Kidney epithelial cell (primary cell): ENCODE data around the gene HES5. TPM values are rescaled to one million over a fixed set of nuclear protein-coding genes. Genes with fewer than 3 reads are reported as not detected.

Source experiments
- DNase-seq: peaks from one replicate; pipeline ENCODE4 v3.0.0-alpha.2; 2010; ENCODE audit warnings: low read depth
- H3K27me3 ChIP-seq: 2 replicates; pipeline ENCODE4 v1.6.0; 2011; ENCODE audit warnings: low read length; ENCODE audit not compliant: control insufficient read depth, insufficient read depth
- H3K36me3 ChIP-seq: 2 replicates; pipeline ENCODE4 v1.5.1; 2011; ENCODE audit warnings: low read length; ENCODE audit not compliant: control insufficient read depth, insufficient read depth
- H3K4me3 ChIP-seq: 2 replicates; pipeline ENCODE4 v1.5.1; 2011; ENCODE audit warnings: low read depth, mild to moderate bottlenecking, control low read depth, low read length
- total RNA-seq: library from RNA; depleted of rRNA; stranded (reverse); fragments of >200 nt; gene quantifications from 2 replicates; pipeline ENCODE4 v1.2.3, GENCODE V29; 2015
- TF ChIP-seq, protein P1 (sequence below): IDR thresholded peaks from 2 replicates; pipeline ENCODE4 v1.5.1; 2011; ENCODE audit warnings: mild to moderate bottlenecking, moderate library complexity, low read length, control low read depth, inconsistent platforms; ENCODE audit not compliant: insufficient read depth, poor library complexity, severe bottlenecking

HES5 gene
- total RNA-seq, 1 donor from 2014 or later = 0.71 TPM

DNA sequence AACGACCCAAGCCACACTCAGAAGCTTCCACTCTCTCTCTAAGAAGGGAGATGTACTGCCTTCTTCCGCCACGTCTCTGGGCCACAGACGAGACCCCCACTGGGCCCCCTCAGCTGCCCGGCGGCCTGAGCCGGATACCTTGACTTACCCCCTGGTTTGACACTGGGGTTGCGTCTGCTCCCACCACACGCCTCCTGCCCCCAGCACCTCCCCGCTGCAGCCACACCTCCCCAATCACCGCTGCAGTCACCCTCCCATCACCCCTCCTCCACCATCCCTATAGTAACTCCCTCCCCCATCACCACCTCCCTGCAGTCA, 14.3 kb downstream of the HES5 start:
- H3K27me3 ChIP-seq = no peaks in the 10 kb centered on the region
- no peak overlapping the region for H3K4me3 ChIP-seq
- no peak for DNase-seq
- peaks cover 1% of the 10 kb centered on the region for H3K36me3 ChIP-seq
- TF ChIP-seq, protein P1, sequence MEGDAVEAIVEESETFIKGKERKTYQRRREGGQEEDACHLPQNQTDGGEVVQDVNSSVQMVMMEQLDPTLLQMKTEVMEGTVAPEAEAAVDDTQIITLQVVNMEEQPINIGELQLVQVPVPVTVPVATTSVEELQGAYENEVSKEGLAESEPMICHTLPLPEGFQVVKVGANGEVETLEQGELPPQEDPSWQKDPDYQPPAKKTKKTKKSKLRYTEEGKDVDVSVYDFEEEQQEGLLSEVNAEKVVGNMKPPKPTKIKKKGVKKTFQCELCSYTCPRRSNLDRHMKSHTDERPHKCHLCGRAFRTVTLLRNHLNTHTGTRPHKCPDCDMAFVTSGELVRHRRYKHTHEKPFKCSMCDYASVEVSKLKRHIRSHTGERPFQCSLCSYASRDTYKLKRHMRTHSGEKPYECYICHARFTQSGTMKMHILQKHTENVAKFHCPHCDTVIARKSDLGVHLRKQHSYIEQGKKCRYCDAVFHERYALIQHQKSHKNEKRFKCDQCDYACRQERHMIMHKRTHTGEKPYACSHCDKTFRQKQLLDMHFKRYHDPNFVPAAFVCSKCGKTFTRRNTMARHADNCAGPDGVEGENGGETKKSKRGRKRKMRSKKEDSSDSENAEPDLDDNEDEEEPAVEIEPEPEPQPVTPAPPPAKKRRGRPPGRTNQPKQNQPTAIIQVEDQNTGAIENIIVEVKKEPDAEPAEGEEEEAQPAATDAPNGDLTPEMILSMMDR = no peak

DNA sequence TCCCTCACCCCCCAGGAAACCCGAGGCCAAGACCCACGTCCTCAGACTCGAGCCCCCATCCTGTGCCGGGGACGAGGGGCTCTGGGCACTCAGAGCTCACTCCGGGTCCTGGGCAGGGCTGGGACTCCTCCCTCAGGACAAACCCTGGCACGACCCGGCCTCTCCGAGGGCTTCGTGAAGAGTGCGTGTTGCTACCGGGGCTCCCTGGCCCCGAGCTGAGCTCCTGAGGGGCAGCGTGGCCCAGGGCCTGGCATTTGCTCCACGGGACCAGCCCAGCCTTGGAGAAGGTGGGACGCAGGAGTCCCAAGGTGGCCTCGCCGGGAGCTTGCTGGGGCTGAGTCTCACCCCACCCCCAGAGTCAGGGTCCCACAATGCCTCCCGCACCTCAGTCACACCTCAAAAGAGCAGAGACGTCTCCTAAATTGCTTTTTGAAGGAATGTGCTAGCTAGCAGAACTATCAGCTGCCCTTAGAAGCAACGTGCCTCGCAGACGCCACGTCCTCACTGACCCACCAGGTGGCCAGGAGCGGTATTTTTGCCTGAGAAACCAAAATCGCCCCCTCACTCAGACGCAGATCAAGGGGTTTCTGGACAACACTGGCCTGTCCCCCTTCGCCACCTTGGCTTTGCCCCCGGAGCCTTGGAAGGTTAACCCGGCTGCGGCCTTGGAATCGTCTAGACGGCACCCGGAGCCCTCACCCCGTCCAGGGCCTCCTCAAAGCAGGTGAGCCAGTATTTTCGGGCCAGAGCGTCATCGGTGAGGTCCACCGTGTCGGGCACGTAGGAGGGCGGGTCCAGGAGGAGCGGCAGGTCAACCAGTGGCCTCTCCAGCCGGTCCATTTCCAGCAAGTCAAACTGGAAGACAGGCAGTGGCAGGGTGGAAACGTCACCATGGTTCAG, 14.9 kb downstream of the HES5 start:
- DNase-seq = no peak
- Histone ChIP-seq H3K27me3 (no peaks in the 10 kb centered on the region), H3K4me3 (no peak overlapping the region), H3K36me3 (peaks cover 1% of the 10 kb centered on the region)
- TF ChIP-seq, protein P1 = peak; percentile 15

DNA sequence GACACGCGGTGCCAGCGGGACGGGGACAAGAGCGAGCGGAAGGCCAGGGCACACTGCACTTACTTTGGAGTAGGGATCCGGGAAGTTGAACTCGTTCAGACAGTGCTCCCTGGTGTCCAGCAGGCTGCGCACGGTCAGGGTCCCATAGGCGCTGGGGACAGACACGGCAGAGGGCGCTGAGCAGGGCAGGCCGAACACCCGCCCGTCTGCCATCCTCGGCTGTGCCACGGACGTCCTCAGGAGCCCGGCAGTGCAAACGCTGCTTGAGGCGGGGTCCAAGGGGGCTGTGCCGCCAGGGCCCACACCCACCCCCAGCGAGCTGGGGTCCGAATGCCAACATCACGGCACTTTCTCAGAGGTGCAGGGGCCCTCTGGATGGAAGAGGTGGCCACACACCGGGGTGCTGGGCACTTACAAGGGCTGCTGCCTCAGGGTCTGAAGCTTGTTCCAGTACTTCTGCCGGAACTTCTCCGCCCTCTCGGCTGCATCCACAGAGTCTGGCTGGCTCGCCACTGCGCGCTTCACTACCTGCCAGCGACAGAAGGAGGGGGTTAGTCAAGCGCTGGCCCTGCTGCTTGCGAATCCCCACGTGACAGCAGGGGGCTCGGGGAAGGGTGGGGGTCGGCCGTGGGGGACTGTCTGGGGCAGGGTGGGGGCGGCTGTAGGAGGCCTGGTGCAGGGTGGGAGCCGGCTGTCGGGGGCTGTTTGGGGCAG, 16.0 kb downstream of the HES5 start:
- no peak for DNase-seq
- Histone ChIP-seq H3K36me3 (peaks cover 1% of the 10 kb centered on the region), H3K4me3 (no peak overlapping the region), H3K27me3 (no peaks in the 10 kb centered on the region)
- TF ChIP-seq, protein P1 = no peak

DNA sequence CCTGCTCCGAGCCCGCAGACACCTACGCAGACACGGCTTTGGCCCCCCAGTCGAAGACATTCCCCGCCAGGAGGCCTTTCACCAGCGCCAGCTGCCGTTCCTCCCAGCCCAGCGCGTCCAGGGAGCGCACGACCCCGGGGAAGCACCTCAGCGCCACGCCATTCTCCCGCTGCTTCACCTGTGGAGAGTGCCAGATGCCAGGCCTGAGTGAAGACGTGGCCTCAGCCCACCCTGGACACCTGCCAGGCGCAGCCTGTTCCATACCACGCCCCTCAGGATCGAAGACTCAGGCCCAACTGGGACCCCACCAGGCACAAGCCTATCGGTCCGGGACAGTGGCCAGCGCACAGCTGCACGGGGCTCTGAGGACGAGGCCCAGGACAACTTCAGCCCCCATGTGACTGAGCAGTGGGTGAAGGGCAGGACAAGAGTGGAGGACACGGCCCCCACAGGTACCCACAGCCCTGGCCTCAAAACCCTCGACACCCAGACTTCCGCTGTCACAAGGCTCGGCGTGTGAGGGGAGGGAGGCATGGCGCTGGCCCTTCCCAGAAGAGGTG, 17.1 kb downstream of the HES5 start:
- no peak overlapping the region for H3K4me3 ChIP-seq
- H3K36me3 ChIP-seq = peaks cover 1% of the 10 kb centered on the region
- H3K27me3 ChIP-seq = no peaks in the 10 kb centered on the region
- TF ChIP-seq, protein P1 = no peak
- no peak for DNase-seq

DNA sequence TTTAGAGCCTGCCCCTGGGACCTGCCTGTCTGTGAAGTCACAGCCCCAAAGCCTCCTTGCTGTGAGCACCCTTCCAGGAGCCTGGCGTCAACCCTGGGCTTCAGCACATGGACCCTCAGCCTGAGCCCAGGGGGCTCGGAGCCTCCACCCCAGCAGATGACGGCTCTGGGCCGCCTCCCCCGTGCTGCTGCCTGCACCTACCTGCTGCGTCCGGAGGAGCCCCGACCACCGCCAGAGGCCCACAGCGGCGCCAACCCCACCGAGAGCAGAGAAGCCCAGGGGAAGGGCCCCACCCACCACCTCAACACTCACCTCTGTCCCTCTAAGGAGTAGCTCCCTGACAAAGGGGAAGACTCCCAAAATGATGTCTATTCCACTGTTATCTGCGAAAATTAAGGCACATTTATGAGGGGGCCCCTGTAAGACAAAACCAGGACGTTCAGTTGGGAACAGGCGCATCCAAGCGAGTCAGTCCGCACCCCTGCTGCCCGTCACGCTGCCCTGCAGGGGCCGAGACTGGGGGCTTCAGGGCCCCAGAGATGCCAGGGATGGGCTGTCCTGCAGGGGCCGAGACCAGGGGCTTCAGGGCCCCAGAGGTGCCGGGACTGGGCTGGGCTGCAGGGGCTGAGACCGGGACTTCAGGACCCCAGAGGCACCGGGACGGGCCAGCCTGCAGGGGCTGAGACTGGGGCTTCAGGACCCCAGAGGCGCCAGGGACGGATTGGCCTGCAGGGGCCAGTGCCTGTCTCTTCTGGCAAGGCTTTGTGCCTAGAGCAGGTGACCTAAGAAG, 19.5 kb downstream of the HES5 start:
- H3K4me3 ChIP-seq = no peak overlapping the region
- DNase-seq = no peak
- no peaks in the 10 kb centered on the region for H3K36me3 ChIP-seq
- H3K27me3 ChIP-seq = peaks cover 5% of the 10 kb centered on the region
- TF ChIP-seq, protein P1 = no peak
